Lung (tissue), 12 donors: ENCODE results near the gene TEKT3. TPM values are rescaled to one million over a fixed set of nuclear protein-coding genes. Genes with fewer than 3 reads are reported as not detected.

Experiments used
- ATAC-seq: fragments of 200-7000 bp; cut with Tn5 transposase; one replicate; pipeline ENCODE4 v1.9.1; 2020; ENCODE audit warnings: moderate number of reproducible peaks; ENCODE audit not compliant: insufficient read depth, low FRiP score
- DNase-seq, 3 donors: peaks; one replicate each; pipeline ENCODE4 v3.0.0-alpha.2; 2013 to 2017
- H3K27ac ChIP-seq, 2 donors: one replicate each; pipeline ENCODE4 v1.5.1; 2013; ENCODE audit warnings: mild to moderate bottlenecking in 2 of 2, moderate library complexity in 2 of 2, control low read depth in 1 of 2, inconsistent platforms in 1 of 2, low read depth in 1 of 2, low read length in 1 of 2
- H3K27me3 ChIP-seq, 3 donors: one replicate each; pipeline ENCODE4 v1.5.1; 2013; ENCODE audit warnings: low read length in 2 of 3; ENCODE audit not compliant: control insufficient read depth in 3 of 3, insufficient read depth in 3 of 3
- H3K36me3 ChIP-seq, 4 donors: one replicate each; pipeline ENCODE4 v1.5.1; 2013; ENCODE audit warnings: low read length in 4 of 4, mild to moderate bottlenecking in 1 of 4, moderate library complexity in 1 of 4; ENCODE audit not compliant: control insufficient read depth in 4 of 4, insufficient read depth in 4 of 4
- H3K4me1 ChIP-seq, 5 donors: one replicate each; pipeline ENCODE4 v1.5.1; 2013; ENCODE audit warnings: low read length in 5 of 5, mild to moderate bottlenecking in 2 of 5, moderate library complexity in 1 of 5; ENCODE audit not compliant: control insufficient read depth in 5 of 5, insufficient read depth in 5 of 5
- H3K4me3 ChIP-seq: one replicate; pipeline ENCODE4 v1.5.1; 2013; ENCODE audit warnings: mild to moderate bottlenecking, control low read depth, moderate library complexity
- H3K9ac ChIP-seq, 2 donors: one replicate each; pipeline ENCODE4 v1.5.1; 2013; ENCODE audit warnings: low read length in 2 of 2, control low read depth in 1 of 2; ENCODE audit not compliant: insufficient read depth in 1 of 2
- H3K9me3 ChIP-seq, 4 donors: one replicate each; pipeline ENCODE4 v1.5.1; 2013; ENCODE audit warnings: low read length in 3 of 4, mild to moderate bottlenecking in 1 of 4, moderate library complexity in 1 of 4; ENCODE audit not compliant: control insufficient read depth in 4 of 4, insufficient read depth in 3 of 4
- CTCF ChIP-seq: IDR thresholded peaks from 2 replicates; pipeline ENCODE4 v1.5.1; 2012; ENCODE audit warnings: mild to moderate bottlenecking; ENCODE audit errors: control extremely low read depth, extremely low read depth
- WGBS, 2 donors: extraction: QIAGEN DNeasy Blood & Tissue Kit; methylation state at CpG; one replicate each; pipeline ENCODE4 v1.1.7; 2013; 5-methylcytosine and 5-hydroxymethylcytosine counted together
- polyA plus RNA-seq, 2 donors: library from polyadenylated mRNA; stranded (reverse); fragments of 200-250 nt; gene quantifications; one replicate each; pipeline ENCODE4 v1.2.1, GENCODE V29; 2013
- total RNA-seq, 2 donors: library from RNA; depleted of rRNA in 1 of 2; stranded (reverse); fragments of >200 nt in 1 of 2; gene quantifications; one replicate each; pipeline ENCODE4 v1.2.1, GENCODE V29; 2014 to 2021
- donor health status: control.
- donor health status: control.
- donor health status: Bipolar disorder and iron deficiency.
- donor health status: healthy.
- donor health status: DM: yes; HTN: yes; CAD: no.

Gene TEKT3
- total and polyA plus RNA-seq, 4 donors = 1.2 to 5.4 (median 1.7) TPM

- Histone ChIP-seq H3K9ac (no peak overlapping the region), H3K9me3 (no peaks in the 10 kb centered on the region), H3K27me3 (no peaks in the 10 kb centered on the region), H3K36me3 (no peaks in the 10 kb centered on the region), H3K27ac (no peak overlapping the region), H3K4me1 (peaks cover 0 to 3% (median 0%) of the 10 kb centered on the region in 5 donors), H3K4me3 (no peak overlapping the region)
- DNase-seq = no peak
- no peak for TF ChIP-seq CTCF
- ATAC-seq = no peak
- WGBS, 2 donors = 87 to 89% methylated on average over 4 of the region's 4 CpGs
Observed at GRCh38 chr17:15366026-15366425, 24.6 kb upstream of the TEKT3 start.

GRCh38 chr17:15364615-15365014 is 23.2 kb upstream of the TEKT3 start:
- H3K4me3 ChIP-seq = no peak overlapping the region
- ATAC-seq = no peak
- 85 to 86% methylated on average over 3 of the region's 3 CpGs for WGBS, 2 donors

GRCh38 chr17:15363702-15364101 is 22.3 kb upstream of the TEKT3 start:
- H3K27ac ChIP-seq = no peak overlapping the region
- H3K9me3 ChIP-seq = no peaks in the 10 kb centered on the region
- H3K4me3 ChIP-seq = no peak overlapping the region
- ATAC-seq (no peak), DNase-seq (no peak)
- 88 to 95% methylated on average over 6 of the region's 6 CpGs for WGBS, 2 donors
- TF ChIP-seq CTCF = no peak
- no peak overlapping the region for H3K9ac ChIP-seq
- no peaks in the 10 kb centered on the region for H3K36me3 ChIP-seq
- peaks cover 0 to 3% (median 0%) of the 10 kb centered on the region in 5 donors for H3K4me1 ChIP-seq
- no peaks in the 10 kb centered on the region for H3K27me3 ChIP-seq

More at GRCh38 chr17:15364615-15365014, 23.2 kb upstream of the TEKT3 start:
- H3K27ac ChIP-seq = no peak overlapping the region
- H3K27me3 ChIP-seq = no peaks in the 10 kb centered on the region
- no peak for DNase-seq
- H3K9me3 ChIP-seq = no peaks in the 10 kb centered on the region
- peaks cover 0 to 3% (median 0%) of the 10 kb centered on the region in 5 donors for H3K4me1 ChIP-seq
- H3K9ac ChIP-seq = no peak overlapping the region
- H3K36me3 ChIP-seq = no peaks in the 10 kb centered on the region
- TF ChIP-seq CTCF = no peak

- Histone ChIP-seq H3K27ac (no peak overlapping the region), H3K9me3 (no peaks in the 10 kb centered on the region), H3K4me3 (no peak overlapping the region), H3K4me1 (peaks cover 0 to 2% (median 0%) of the 10 kb centered on the region in 5 donors), H3K36me3 (no peaks in the 10 kb centered on the region), H3K27me3 (no peaks in the 10 kb centered on the region), H3K9ac (no peak overlapping the region)
- 76 to 77% methylated on average over 2 of the region's 2 CpGs for WGBS, 2 donors
- no peak for DNase-seq
- TF ChIP-seq CTCF = no peak
- ATAC-seq = no peak
Observed at GRCh38 chr17:15361592-15361991, 20.2 kb upstream of the TEKT3 start.
